CD4-positive, alpha-beta T cell treated with Interferon gamma for 1 hour (primary cell): ENCODE results near the gene CAMK2G.
"Not testable (repeated sequence)": the region's sequence is repeated elsewhere in the genome, so short reads cannot be mapped to it uniquely, and the experiment has no call there.

Experiments used
- DNase-seq: peaks from one replicate; pipeline ENCODE4 v3.0.0-alpha.2; 2020

CAMK2G gene

GRCh38 chr10:73874267-73875138, at the start of gene CAMK2G:
CAMK2G (minus strand) TSS chr10:73874555; CDS start chr10:73874461, 94 bp downstream.
- peak; percentile 86 for DNase-seq

DNA sequence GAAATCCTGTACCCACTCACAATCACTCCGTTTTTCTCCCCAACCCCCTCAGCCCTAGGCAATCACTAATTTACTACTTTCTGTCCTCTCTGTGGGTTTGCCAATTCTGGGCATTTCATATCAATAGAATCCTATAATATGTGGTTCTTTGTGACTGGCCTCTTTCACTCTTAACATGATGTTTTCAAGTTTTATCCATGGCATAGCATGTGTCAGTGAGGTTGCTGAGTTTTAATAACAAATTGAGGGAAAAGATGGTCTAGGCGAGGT, 48.4 kb upstream of the CAMK2G start:
- no peak for DNase-seq

- DNase-seq: no peak
Observed at GRCh38 chr10:73922007-73922863, 47.9 kb upstream of the CAMK2G start.

DNA sequence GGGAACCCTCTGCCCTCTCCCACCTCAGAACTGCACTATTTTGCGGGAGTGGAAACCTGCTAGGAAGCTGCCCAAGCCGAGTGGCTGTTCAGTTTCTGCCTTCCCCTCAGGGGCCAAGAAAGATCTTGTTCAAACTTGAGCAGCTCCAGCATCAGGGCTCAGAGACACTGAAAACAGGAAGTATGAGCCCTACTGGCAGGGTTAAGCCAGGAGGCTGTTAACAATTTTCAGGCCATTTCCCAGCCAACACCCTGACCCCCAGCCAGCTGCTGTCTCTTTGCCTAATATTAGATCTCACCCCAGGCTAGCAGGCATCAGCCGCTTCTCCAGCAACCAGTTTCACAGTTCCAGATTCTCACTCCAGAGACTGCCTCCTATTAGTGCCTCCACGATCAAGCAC, 45.7 kb upstream of the CAMK2G start:
- peak; percentile 23 for DNase-seq

DNA sequence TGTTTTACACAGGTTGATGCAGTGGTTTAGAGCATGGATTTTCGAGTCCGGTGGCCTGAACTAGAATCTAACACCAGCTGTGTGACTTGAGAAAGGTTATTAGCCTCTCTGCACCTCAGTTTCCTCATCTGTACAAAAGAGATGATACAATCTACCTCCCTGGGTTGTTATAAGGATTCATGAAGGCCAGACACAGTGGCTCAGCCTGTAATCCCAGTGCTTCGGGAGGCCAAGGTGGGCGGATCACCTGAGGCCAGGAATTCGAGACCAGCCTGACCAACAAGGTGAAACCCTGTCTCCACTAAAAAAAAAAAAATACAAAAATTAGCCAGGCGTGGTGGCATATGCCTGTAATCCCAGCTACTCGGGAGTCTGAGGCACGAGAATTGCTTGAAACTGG, 45.1 kb upstream of the CAMK2G start:
- DNase-seq: not testable (repeated sequence)

GRCh38 chr10:73917566-73918305, 43.4 kb upstream of the CAMK2G start:
- DNase-seq: no peak

- no peak for DNase-seq
Observed at GRCh38 chr10:73916761-73917470, 42.6 kb upstream of the CAMK2G start.

DNA sequence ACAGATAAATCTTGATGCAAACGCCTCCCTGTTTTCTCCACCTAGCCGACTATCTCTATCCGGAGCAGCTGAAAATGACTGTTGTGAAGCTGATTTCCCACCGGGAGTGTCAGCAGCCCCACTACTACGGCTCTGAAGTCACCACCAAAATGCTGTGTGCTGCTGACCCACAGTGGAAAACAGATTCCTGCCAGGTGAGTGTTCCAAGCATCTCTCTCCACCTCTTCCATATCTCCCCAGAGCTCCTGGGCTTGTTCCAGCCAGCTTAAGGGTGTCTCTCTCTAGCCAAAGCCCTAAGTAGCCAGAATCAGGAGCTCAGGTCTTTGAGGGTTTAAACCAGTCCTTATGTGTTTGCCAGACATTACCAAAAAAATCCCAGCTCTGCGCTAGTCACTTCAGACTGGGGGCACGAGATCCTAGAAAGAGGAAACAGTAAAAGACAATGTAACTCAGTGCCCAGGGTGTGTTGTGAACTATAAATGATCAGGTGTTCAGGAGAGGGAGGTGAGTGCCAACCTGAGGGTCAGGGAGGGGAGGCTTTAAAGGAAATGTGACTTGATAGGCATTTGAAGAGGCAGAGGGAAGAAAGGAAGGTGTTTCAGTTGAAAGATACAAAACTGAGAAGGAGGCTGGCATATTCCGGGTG, 41.0 kb upstream of the CAMK2G start:
- DNase-seq: no peak

- DNase-seq: no peak
Observed at GRCh38 chr10:73914036-73914435, 39.7 kb upstream of the CAMK2G start.

- DNase-seq: no peak
Observed at GRCh38 chr10:73911553-73912004, 37.2 kb upstream of the CAMK2G start.

GRCh38 chr10:73910764-73911552, 36.6 kb upstream of the CAMK2G start, which contains the start of gene PLAU:
PLAU (plus strand) TSS chr10:73911132; CDS start chr10:73911556, 424 bp downstream.
- DNase-seq: peak; percentile 41

DNA sequence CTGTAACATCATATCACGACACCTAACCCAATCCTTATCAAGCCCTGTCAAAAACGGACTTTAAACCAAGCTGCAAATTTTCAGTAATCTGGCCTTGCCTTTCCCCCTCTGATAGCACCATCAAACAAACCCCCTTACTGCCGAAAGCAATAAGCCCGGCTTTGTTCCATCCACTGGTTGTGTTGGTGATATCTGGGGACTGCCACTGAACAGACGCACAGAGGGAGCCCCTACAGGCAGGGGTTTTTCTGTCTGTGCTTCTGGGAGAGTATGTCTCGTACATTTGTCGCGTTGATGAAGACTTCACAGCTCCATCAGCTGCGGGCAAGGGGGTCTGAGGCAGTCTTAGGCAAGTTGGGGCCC, 36.0 kb upstream of the CAMK2G start:
- DNase-seq: no peak

GRCh38 chr10:73909540-73910115, 35.3 kb upstream of the CAMK2G start:
- DNase-seq: no peak

DNA sequence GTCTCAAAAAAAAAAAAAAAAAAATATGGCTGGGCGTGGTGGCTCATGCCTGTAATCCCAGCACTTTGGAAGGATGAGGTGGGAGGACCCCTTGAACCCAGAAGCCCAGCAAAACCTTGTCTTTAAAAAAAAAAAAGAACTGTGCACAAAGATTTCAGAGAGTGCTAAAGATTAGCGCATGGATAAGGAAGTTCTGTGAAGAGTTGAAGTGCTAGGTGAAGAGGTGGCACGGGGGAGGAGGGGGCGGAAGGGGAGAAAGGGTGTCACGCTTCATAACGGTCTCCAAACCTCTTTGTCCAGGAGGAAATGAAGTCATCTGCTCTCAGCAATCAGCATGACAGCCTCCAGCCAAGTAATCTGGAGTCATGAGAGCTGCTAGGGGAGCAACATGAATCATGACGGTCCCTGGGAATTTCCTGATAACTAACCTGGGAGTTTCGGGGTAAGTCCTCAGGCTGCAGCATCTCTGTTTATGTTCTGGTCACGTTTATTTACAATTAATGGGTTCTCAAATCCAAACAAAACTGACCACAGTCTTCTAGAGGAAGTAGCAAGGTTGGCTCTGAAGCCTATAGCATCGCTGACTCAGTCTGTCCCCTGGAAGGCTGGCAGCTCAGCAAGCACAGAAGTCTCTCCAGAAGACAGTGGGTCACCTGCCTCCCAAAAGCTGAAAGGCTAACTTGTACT, 34.6 kb upstream of the CAMK2G start:
- DNase-seq: peak; percentile 77

DNA sequence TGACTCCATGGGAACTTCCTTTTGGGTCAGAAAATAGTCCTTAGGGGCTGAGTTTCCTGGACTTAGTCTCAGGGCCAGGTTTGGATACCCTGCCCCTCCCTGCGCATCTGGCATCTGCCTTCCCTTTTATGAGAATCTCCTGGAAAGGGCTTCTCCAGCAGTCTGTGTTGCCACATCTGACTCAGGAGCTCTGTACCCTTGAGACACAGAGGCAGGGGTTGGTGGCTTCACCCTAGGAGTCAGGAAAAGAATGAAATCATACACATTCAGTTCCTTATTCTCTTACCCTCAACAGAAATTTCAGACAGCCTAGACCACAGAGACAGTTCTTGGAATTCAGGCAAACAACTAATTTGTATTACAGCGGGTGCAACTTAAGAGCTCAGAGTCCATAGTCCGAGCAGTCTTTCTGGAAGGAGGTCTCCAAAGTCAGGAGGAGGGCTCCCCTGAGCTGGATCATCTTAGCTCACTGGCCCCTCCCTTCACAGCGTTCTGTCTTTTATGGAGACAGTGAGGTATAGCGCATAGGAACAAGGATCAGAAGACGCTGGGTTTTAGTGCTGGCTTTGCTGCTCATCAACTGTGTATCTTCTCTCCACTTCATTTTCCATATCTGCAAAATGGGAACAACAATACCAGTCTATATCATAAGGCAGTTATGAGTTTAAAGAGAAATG, 33.6 kb upstream of the CAMK2G start:
- peak; percentile 67 for DNase-seq

DNA sequence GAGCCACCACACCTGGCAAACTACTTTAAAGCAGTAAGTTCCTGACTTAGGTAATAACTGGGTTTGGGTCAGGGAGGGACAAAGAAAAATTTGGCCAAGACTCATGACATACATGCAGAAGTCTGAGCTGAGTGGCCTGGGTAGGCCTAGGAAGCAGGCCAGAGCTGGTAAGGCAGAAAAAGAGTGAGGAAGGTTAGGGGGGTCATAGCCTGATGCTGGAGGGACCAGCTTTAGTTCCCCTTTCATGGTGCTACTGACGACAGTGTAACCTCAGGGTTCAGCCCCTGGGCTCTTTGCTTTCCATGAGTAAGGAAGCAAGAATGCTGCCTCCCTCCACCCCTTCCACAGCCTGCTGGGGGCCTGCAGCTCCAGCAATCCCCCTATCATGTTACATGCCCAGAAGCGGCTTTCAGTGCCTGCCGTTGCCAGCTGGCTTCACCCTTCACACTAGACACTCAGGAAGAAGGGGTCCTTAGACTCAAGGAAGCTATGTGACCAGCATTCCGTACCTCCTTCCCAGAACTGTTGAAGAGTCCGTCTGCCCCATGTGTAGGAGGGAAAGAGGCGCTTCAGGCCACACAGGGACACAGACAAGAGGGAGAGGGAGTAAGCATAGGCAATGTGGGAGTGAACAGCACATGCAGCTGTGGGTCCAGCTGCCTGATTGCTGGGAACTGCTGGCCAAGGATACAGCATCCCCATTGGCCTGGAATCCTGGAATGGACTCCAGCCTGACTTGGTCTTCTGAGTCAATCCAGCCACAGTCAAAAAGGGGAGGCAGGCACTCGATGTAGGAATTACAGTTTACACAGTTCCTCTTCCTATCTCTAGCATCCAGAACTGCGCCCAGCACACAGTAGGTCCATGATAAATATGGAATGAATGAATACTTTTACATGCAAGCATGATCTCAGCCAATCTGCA, 32.4 kb upstream of the CAMK2G start:
- peak; percentile 35 for DNase-seq

DNA sequence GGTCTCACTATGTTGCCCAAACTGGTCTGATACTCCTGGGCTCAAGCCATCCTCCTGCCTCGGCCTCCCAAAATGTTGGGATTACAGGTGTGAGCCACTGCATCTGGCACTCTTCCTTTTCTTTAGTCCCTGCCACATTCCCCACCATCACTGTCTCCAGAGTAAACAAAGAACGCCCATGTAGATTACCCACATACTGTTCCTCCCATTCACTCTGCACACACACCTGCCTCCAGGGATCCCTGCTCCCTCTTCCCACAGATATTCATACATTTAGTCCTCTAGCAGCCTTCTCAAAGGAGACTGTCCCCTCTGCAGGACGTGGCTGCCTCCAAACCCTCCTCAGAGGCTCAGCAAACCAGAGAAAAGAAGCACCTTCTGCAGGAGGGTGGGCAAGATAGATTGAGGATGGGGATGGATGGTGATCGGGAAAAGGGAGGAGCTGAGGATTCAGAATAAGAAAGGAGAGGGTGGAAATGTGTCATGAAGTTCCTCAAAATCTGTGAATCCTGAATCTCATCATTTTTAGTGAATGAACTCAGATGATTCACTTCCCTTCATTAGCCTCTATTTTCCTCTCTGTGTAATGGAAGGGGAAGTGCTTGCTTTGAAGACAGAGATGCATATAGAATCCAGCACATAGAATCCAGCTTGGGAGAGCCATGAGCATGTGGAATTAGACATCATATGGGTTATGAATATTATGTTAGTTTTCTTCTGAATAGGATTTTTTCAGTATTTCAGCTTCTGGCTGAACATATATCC, 31.1 kb upstream of the CAMK2G start:
- DNase-seq: no peak

DNA sequence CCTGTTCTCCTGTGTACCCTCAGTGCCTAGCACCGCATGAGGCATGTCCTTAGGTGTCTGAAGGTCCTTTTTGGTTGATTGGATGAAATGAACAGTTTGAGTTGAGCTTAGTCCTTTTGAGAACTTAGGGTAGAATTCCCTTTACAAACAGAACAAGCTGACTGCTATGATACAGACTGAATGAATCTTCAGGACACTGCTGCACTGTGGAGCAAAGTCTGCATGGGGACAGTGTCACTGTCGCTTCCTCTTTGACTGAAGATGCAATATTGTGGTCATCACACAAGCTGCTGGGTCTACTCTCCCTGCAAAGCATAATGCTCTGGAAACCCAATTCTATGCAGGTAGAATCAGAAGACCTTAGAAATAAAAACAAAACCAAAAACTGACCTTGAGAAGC, 28.0 kb upstream of the CAMK2G start:
- DNase-seq: no peak
